NCI-H345 (cell line): Measurements from ENCODE around the gene SLC25A33.

Experiments used
- DNase-seq: peaks from one replicate; lab custom pipeline; 2025; lab: John Stamatoyannopoulos, UW

The SLC25A33 gene

GRCh38 chr1:9588551-9589143, 49.4 kb downstream of the SLC25A33 start, which contains the start of gene TMEM201:
Gene TMEM201, plus strand, starts transcription at chr1:9588911. Its CDS starts 20 bp downstream, at chr1:9588931.
- peak; percentile 95 for DNase-seq

DNA sequence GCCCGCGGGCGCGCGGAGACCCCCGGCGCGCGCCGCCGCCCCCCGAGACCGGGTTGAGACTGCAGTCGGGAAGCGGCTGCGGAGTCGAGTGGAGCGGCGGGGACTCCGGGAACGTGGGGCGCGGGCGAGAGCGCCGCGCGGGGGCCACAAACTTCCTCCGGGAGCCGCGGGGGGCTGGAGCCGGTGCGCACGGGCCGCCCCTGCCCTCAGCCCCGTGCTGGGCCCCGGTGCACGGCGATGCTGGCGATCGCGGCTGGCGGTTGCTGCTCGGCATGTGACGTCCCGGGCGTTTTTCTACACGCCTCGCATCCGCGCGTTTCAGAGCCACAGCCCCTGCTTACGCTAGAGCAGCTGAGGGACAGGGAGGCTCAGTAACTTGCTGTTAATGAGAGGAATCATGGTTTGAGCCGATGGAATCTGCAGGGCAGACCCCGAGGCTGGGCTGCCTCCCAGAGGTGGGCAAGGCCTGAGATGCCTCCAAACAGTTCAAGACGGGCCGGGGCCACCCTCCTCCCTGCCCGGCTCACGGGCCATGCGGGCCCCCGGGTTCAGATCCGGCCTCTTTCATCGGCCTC, 50.0 kb downstream of the SLC25A33 start:
- peak; percentile 5 for DNase-seq

DNA sequence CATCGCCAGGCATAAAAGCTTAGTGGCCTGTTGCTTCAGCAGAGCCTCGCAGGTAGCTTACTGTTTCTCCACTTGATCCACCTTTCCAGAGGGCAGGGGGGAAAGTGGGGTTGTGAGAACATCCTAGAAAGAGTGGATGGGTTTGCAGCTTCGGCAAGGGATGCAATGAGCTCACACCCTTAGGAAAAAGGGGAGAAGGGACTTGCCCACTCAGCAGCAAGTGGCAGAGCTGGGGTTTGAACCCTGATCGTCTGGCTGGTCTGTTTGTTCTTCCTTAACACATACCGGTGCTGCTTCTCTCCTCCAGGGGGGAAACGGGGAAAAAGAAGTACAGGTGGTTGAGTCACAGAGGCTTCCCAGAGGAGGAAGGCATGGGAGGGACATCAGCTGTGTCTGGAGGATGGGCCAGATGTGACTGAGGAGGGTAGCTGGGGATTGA, 50.5 kb downstream of the SLC25A33 start:
- no peak for DNase-seq

DNA sequence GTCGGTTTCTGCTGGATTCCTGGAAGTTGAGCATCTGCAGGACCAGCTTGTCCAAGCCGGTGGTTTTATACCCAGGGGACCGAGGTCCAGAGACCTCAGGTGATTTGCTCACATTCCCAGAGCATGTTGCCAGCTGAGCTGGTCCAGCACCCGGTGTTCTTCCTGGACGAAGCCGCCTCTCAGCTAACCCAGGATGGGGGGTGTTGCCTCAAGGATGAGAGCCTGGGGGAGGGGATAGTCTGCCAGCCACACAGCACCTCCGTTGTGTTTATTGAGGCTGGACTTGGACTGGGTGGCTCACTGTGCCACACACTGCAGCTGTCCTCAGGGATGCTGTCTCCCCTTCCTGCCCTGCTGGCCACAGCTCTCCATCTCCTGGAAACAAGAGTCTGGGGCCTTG, 50.9 kb downstream of the SLC25A33 start:
- DNase-seq: no peak

- no peak for DNase-seq
Observed at GRCh38 chr1:9590945-9591668, 51.8 kb downstream of the SLC25A33 start.

GRCh38 chr1:9591669-9592509, 52.6 kb downstream of the SLC25A33 start:
- DNase-seq: no peak

DNA sequence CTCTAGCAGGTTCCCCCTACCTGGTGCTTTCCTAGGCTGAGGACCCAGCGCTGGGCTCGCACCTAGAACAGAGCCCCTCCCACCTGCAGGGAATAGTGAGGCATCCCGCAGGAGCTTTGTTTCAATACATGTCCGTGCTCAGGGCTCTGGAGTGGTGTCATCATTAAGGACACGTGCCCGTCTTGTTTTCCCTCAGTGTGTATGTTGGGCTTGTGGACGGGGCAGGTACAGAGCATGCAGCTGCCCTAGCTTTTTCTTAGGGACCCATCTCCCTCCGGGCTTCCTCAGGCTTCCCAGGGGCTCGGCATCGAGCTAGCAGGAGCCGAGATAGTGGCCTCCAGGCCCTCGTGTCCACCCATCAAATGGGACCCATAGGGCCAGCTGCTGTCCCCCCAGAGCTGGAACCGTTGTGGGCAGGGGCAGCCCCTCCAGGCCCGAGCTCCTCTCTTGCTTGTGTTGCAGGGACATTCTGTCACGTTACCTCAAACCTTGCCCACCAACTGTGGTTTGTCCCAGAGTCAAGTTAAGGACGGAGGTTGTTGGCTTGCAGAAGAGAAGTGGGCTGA, 53.3 kb downstream of the SLC25A33 start:
- no peak for DNase-seq

GRCh38 chr1:9593147-9593491, 53.9 kb downstream of the SLC25A33 start:
- no peak for DNase-seq

GRCh38 chr1:9593492-9594465, 54.5 kb downstream of the SLC25A33 start:
- DNase-seq: peak; percentile 63

DNA sequence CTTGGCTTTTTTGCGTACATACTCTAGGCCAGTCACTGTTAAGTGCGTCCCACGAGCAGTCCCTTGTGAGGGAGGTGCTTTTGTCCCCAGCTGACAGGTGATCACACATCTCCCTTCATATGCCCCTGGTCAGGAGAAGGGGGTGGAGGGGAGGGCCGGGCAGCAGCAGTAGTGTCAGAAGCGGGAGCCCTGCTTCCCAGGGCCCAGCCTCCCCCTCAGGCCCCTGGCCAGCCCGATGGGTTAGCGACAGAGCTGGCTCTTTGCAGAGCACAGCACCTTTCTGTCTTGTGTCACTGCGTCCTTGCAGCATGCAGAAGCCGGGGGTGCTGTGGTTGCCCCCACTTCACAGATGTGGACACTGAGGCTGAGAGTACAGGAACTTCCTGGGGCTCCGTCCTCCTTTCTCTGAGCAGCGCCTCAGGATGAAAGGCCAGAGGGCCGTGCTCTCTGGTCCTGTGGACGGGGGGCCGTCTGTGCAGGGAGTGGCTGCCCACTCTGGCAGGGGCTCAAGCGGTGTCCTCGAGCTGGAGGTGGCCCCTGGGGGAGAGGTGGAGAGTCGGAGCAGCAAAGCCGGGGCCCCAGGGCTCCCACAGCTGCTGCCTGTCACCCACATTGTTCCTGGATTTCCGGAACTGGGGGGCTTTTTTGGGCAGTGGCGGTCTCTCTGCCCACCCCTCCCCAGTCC, 55.3 kb downstream of the SLC25A33 start:
- DNase-seq: no peak

DNA sequence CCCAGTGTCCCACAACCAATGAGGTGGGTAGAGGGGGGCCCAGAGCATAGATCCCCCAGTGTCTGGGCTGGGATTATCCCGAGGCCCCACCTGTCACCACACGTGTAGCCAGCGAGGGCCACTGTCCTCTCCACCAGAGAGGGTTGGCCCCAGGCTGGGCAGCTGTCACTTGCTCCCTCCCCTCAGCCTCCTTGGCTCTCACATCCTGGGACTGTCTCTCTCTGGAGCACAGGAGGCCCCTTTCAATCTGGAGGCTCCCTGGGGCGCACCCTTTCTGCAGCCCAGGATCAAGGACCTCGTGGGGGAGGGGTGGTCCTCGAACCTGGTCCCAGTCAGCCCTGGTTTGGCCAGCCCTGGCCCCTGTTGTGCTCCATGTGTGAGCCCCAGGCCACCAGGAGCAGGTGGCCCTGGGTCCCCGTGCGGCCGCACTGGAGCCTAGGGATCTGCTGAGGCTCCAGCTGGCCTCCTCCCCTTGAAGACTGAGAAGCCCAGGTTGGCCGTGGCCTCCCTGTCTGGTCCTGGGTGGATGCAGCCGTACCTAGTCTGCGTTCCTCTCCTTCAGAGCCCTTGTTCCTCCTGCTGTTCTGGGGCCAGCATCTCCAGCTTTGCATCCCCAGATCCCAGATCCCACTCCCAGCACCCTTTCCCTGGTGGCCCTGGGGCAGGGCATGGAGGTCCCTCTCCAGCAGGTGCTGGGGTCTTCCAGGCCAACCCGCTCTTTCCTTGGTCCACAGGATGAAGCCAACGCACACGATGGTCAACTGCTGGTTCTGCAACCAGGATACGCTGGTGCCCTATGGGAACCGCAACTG, 56.1 kb downstream of the SLC25A33 start:
- no peak for DNase-seq

GRCh38 chr1:9595968-9596340, 56.7 kb downstream of the SLC25A33 start:
- no peak for DNase-seq

DNA sequence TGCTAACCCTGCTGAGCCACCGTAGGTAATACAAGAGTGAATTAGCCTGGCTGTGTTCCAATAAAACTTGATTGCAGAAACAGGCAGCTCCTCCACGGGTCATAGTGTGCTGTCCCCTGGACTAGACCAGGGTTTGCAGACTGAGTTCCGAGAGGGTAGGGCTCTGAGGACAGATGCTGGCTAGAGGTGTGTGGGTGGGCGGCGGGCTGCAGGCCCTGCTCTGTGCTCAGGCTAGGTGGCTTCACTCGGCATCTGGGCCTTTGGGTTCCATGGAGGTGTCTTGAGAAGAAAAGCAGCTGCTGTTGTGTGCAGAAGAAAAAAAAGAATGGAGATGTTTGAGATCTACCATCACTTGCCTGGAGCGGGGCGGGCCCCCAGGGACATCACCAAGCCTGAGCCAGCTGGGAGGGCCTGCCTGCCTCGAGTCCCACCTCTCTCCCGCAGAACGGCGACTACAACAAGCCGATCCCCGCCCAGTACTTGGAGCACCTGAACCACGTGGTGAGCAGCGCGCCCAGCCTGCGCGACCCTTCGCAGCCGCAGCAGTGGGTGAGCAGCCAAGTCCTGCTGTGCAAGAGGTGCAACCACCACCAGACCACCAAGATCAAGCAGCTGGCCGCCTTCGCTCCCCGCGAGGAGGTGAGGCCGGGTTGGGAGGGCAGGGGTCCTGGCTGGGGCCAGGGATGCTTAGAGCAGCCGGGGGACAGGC, 57.3 kb downstream of the SLC25A33 start:
- peak; percentile 18 for DNase-seq

DNA sequence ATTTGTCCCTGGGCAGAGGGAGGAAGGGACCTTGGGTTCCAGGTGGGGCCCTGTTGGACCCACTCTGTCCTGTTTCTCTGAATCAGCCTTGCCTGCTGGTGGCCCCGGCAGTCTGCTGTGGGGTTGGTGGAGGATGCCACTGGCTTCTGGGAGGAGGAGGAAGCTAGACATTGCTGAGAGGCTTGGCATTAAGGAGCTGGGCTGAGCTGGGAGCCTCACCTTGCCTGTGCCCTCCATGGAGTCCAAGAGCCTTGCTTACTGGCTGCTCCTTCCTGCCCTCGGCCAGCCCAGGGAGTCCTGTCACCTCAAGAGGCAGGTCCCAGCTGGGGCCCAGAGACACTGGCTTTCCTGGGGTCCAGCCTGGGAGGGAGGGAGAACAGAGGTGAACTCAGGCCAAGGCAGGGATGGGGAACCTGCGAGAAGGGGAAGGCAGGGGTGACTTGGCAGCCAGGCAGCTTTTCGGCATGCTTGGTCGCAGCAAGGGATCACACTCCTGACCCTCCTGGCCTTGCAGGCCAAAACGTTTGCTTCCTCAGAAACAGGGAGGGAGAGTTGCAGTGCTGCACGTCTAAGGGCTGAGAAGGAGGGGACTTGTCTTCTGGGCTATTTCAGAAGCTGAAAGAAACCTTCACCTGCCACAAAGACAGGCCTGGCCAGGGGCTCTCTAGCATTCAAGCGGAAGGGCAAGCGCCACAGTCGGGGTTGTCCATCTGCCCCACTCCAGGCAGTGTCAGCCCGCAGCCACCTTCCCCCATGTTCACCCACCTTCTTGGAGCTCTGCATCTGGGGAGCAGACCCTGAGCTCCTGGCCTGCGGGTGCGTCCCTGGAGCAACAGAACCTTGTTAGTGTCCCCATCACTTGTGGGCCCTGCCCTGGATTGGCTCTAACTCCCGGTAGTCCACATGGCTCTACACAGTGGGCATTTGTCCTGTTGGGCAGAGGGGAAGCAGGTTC, 58.4 kb downstream of the SLC25A33 start:
- no peak for DNase-seq

DNA sequence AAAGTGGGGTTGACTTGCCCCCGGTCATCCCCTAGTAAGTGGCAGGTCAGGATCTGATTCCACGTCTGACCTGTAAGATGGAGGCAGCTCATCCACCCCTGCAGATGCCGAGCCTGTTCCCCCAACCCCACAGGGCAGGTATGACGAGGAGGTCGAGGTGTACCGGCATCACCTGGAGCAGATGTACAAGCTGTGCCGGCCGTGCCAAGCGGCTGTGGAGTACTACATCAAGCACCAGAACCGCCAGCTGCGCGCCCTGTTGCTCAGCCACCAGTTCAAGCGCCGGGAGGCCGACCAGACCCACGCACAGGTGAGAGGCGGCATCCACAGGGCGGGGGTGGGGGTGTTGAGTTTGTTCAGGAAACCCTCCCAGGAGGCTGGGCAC, 59.0 kb downstream of the SLC25A33 start:
- DNase-seq: no peak

- DNase-seq: no peak
Observed at GRCh38 chr1:9599741-9600140, 60.5 kb downstream of the SLC25A33 start.
